ENCODE measurements around the gene TIMM10. TPM values are rescaled to one million over a fixed set of nuclear protein-coding genes. Genes with fewer than 3 reads are reported as not detected.

Gene TIMM10
- total RNA-seq, 4 donors from 2014 or later = 23.5 to 29.0 (median 27.9) TPM

DNA sequence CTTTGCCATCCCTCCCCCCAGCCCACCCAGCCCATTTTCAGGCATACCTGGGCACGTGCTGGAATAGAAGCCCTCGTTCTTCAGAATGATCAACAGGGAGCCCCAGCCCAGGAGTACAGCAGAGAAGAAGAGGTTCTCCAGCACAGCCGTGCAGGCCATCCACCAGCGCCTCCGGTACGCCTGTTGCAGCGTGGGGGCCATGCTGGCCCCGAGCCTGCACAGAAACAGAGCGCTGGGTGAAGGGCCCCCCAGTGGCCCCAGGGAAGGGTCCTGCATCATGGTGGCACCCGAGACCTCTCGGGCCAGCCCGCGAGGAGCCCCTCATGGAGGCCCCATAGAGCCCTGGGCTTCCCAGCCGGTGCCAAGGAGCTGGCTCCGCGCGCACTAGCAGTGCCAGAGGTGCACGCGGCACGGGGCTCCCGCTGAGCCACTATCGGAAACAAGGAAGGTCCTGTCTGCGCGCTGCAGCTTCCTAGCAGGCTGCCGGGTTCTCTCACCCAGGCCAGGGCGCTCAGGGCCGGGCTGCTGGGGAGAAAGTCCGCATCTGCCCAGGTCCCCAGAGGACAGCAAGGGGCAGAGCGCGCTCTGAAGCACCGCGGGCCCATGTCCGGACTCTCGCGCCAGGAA lies 16.5 kb downstream of the TIMM10 start:
- Histone ChIP-seq H3K4me3 (peak overlapping the region; percentile 85 to 98), H3K9me3 (no peaks in the 10 kb centered on the region), H3K4me1 (peaks cover 0 to 29% (median 4%) of the 10 kb centered on the region in 3 donors), H3K27me3 (no peaks in the 10 kb centered on the region), H3K27ac (peak overlapping the region; percentile 7 to 84 (median 80)), H3K36me3 (peaks cover 0 to 8% of the 10 kb centered on the region in 2 donors)
- no peak for TF ChIP-seq POLR2AphosphoS5 (IDR thresholded peaks at IDR 0.05)
- TF ChIP-seq POLR2A (IDR thresholded peaks at IDR 0.05) = no peak
- TF ChIP-seq EP300 (IDR thresholded peaks at IDR 0.05) = no peak
- TF ChIP-seq CTCF (IDR thresholded peaks at IDR 0.05) = no peak
- peak; percentile 55 for ATAC-seq
- WGBS, 2 donors (ENCODE audit: low coverage in 1 of 2) = no CpG with 5 or more reads among the region's 35 CpGs

DNA sequence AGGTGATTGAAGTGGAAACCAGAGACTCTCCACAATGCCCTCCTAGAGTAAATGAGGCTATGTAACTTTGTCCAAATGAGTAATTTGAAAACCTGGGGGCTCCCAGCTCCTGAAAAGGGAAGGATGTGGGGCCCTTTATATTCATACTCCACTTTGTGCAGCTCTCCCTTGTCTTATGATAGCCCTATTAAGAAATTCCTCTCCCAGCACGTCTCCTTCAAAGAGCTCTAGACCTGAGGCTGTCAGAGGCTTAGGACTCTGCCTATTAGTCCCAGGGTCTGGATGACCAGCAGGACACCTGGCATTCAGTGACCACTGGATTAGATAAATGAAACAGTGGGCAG lies 17.1 kb downstream of the TIMM10 start:
- WGBS, 2 donors (ENCODE audit: low coverage in 1 of 2) = 50% methylated on average over 1 of the region's 1 CpG; no CpG with 5 or more reads in 1 of the 2 donors
- Histone ChIP-seq H3K36me3 (peaks cover 0 to 14% of the 10 kb centered on the region in 2 donors), H3K4me1 (peaks cover 0 to 29% (median 4%) of the 10 kb centered on the region in 3 donors), H3K27me3 (no peaks in the 10 kb centered on the region), H3K4me3 (peak overlapping the region in 1 of 2 donors; percentile 98), H3K27ac (peak overlapping the region in 3 of 4 donors; percentile 80 to 84 (median 81)), H3K9me3 (no peaks in the 10 kb centered on the region)
- TF ChIP-seq POLR2AphosphoS5 (IDR thresholded peaks at IDR 0.05) (no peak), EP300 (IDR thresholded peaks at IDR 0.05) (no peak), POLR2A (IDR thresholded peaks at IDR 0.05) (no peak), CTCF (IDR thresholded peaks at IDR 0.05) (no peak)
- ATAC-seq = no peak

DNA sequence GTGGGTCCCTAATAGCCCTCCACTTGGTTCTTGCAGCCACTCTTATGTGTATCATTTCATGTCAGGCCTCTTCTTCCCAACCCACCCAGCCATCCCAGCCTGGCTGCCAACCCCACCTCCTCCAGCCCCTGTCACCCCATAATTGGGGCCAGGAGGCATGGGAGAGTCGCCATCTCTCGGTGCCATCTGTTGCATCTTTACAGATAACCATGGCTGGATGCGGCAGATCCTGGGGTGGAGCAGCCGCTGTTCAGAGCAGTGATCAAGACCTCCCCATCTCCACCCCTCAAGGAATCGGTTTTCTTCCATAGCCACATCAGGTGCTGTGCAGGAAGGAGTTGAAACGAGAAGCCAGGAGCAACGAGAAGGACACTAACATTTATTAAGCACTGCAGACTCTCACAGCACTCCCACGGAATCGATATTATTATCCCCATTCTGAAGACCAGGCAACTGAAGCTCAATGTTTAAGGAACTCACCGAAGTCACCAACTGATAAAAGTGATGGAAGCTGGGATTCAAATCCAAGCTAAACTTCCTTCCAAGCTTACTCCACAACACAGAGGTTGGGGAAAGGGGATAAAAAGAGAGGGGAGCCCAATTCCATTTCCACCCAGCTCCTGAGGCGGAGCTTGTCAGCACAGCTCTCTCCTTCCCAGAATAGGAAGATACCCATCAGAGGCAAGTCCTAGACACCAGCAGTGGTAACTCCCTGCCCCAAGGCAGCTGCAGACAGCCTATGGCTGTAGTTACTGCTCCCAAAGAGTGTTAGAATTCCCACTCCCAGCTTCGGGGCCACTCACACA lies 17.7 kb downstream of the TIMM10 start:
- Histone ChIP-seq H3K36me3 (peaks cover 0 to 19% of the 10 kb centered on the region in 2 donors), H3K9me3 (no peaks in the 10 kb centered on the region), H3K4me1 (peaks cover 0 to 29% (median 4%) of the 10 kb centered on the region in 3 donors), H3K4me3 (peak overlapping the region in 1 of 2 donors; percentile 98), H3K27me3 (no peaks in the 10 kb centered on the region), H3K27ac (peak overlapping the region in 3 of 4 donors; percentile 2 to 84 (median 80))
- ATAC-seq = no peak
- no peak for TF ChIP-seq POLR2A (IDR thresholded peaks at IDR 0.05)
- TF ChIP-seq CTCF (IDR thresholded peaks at IDR 0.05) = no peak
- TF ChIP-seq EP300 (IDR thresholded peaks at IDR 0.05) = no peak
- no peak for TF ChIP-seq POLR2AphosphoS5 (IDR thresholded peaks at IDR 0.05)
- WGBS, 2 donors (ENCODE audit: low coverage in 1 of 2) = 81 to 86% methylated on average over 3 to 8 of the region's 12 CpGs

- Histone ChIP-seq H3K4me3 (no peak overlapping the region), H3K4me1 (peaks cover 0 to 29% (median 4%) of the 10 kb centered on the region in 3 donors), H3K27me3 (no peaks in the 10 kb centered on the region), H3K9me3 (no peaks in the 10 kb centered on the region), H3K27ac (no peak overlapping the region), H3K36me3 (peaks cover 0 to 28% of the 10 kb centered on the region in 2 donors)
- no peak for ATAC-seq
- 93 to 97% methylated on average over 2 to 6 of the region's 6 CpGs for WGBS, 2 donors (ENCODE audit: low coverage in 1 of 2)
- TF ChIP-seq CTCF (IDR thresholded peaks at IDR 0.05) (no peak), POLR2A (IDR thresholded peaks at IDR 0.05) (no peak), POLR2AphosphoS5 (IDR thresholded peaks at IDR 0.05) (no peak), EP300 (IDR thresholded peaks at IDR 0.05) (no peak)
Measured at GRCh38 chr11:57511741-57512430, 18.7 kb downstream of the TIMM10 start.
